ENCODE data around the gene SPDYE3. TPM values are rescaled to one million over a fixed set of nuclear protein-coding genes. Genes with fewer than 3 reads are reported as not detected.
"Not testable (repeated sequence)": the region's sequence is repeated elsewhere in the genome, so short reads cannot be mapped to it uniquely, and the experiment has no call there.

The SPDYE3 gene
- total and polyA plus RNA-seq, 2 of the 4 experiments (the other 2 are of a cell fraction) = not detected

- Histone ChIP-seq H2BK5ac (ENCODE audit: low read depth, low read length, poor library complexity, severe bottlenecking) (no peak overlapping the region), H3K27me3 (ENCODE audit: control insufficient read depth, insufficient read depth, low read length) (no peaks in the 10 kb centered on the region), H3K23ac (ENCODE audit: low read depth, low read length) (no peak overlapping the region), H3K9me1 (ENCODE audit: insufficient read depth, low read length) (no peaks in the 10 kb centered on the region), H3K79me1 (ENCODE audit: low read depth in 1 of 2, low read length in 2 of 2) (peaks cover 0 to 6% of the 10 kb centered on the region in 2 experiments; a peak in 2 of 4 replicates), H3K4me3 (ENCODE audit: insufficient read depth, low read depth, low read length) (no peak overlapping the region), H2BK20ac (ENCODE audit: low read depth, low read length) (no peak overlapping the region), H2AK9ac (replicated peaks; ENCODE audit: low read depth, low read length, poor library complexity) (no peak overlapping the region), H3K56ac (ENCODE audit: extremely low read depth, insufficient read depth, low read length) (no peak overlapping the region), H2BK15ac (ENCODE audit: low read depth, low read length) (no peak overlapping the region), H3K14ac (replicated peaks; ENCODE audit: low read depth, low read length) (no peak overlapping the region), H3K18ac (ENCODE audit: low read depth, low read length) (no peak overlapping the region), H3K4me2 (ENCODE audit: low read depth, low read length) (no peak overlapping the region), H3K9ac (ENCODE audit: low read depth, low read length) (no peak overlapping the region), H3K4me1 (ENCODE audit: control insufficient read depth, insufficient read depth, low read length) (no peaks in the 10 kb centered on the region), H3K27ac (ENCODE audit: insufficient read depth, low read length) (no peak overlapping the region), H2BK120ac (ENCODE audit: low read depth, low read length) (no peak overlapping the region), H3K9me3 (ENCODE audit: control insufficient read depth, insufficient read depth, low read length) (no peaks in the 10 kb centered on the region), H4K20me1 (ENCODE audit: insufficient read depth, low read length) (0 out of 2 replicates have a peak, but pooled peaks cover 4% of the 10 kb centered on the region), H4K8ac (ENCODE audit: low read depth in 2 of 2, low read length in 2 of 2) (no peak overlapping the region), H4K91ac (ENCODE audit: insufficient read depth, low read depth, low read length) (no peak overlapping the region), H2AFZ (replicated peaks; ENCODE audit: low read length, poor library complexity) (no peak overlapping the region), H3K4ac (ENCODE audit: low read depth, low read length) (no peak overlapping the region), H2AK5ac (ENCODE audit: low read depth, low read length) (no peak overlapping the region), H4K5ac (ENCODE audit: low read depth, low read length) (no peak overlapping the region), H3K36me3 (ENCODE audit: control insufficient read depth, insufficient read depth, low read length) (no peaks in the 10 kb centered on the region)
- DNase-seq = no peak
- in situ Hi-C loops (cut with MboI; ENCODE audit: low sequenced_read_pairs) (no loop called here), intact Hi-C loops (cut with micrococcal nuclease) (no loop called here), dilution Hi-C loops (cut with HindIII; ENCODE audit: low sequenced_read_pairs, unreplicated experiment) (no loop called here)
- WGBS, 2 experiments (ENCODE audit: extremely low coverage in 2 of 2, insufficient read length in 1 of 2) = no CpG with 5 or more reads among the region's 1 CpG
- no peak for TF ChIP-seq RFX5 (IDR thresholded peaks at IDR 0.05; ENCODE audit: low read depth, low read length)
- ChIA-PET CTCF (no interaction called here), POLR2A (ENCODE audit: unreplicated experiment) (no interaction called here)
- no TSS peak for BruUV-seq (replicated peaks)
- no peak for ATAC-seq (ENCODE audit: low read depth)
Observed at GRCh38 chr7:100275120-100275519, 32.4 kb upstream of the SPDYE3 start.

- CTCF ChIA-PET = not testable (repeated sequence)
Observed at GRCh38 chr7:100276126-100276525, 31.4 kb upstream of the SPDYE3 start.

More at GRCh38 chr7:100276126-100276525, 31.4 kb upstream of the SPDYE3 start:
- H3K9me3 ChIP-seq (ENCODE audit: control insufficient read depth, insufficient read depth, low read length); H3K4me2 ChIP-seq (ENCODE audit: low read depth, low read length); H3K4me3 ChIP-seq (ENCODE audit: insufficient read depth, low read depth, low read length); H3K36me3 ChIP-seq (ENCODE audit: control insufficient read depth, insufficient read depth, low read length); in situ Hi-C loops (cut with MboI; ENCODE audit: low sequenced_read_pairs); H3K23ac ChIP-seq (ENCODE audit: low read depth, low read length); H3K79me1 ChIP-seq (ENCODE audit: low read depth in 1 of 2, low read length in 2 of 2); H2AK5ac ChIP-seq (ENCODE audit: low read depth, low read length); H3K9me1 ChIP-seq (ENCODE audit: insufficient read depth, low read length); H3K27me3 ChIP-seq (ENCODE audit: control insufficient read depth, insufficient read depth, low read length); DNase-seq; H3K27ac ChIP-seq (ENCODE audit: insufficient read depth, low read length); ATAC-seq (ENCODE audit: low read depth); H4K20me1 ChIP-seq (ENCODE audit: insufficient read depth, low read length); dilution Hi-C loops (cut with HindIII; ENCODE audit: low sequenced_read_pairs, unreplicated experiment); H3K18ac ChIP-seq (ENCODE audit: low read depth, low read length); H2BK5ac ChIP-seq (ENCODE audit: low read depth, low read length, poor library complexity, severe bottlenecking); intact Hi-C loops (cut with micrococcal nuclease); H2BK120ac ChIP-seq (ENCODE audit: low read depth, low read length); H3K4ac ChIP-seq (ENCODE audit: low read depth, low read length); H2AFZ ChIP-seq (replicated peaks; ENCODE audit: low read length, poor library complexity); H3K4me1 ChIP-seq (ENCODE audit: control insufficient read depth, insufficient read depth, low read length); H3K9ac ChIP-seq (ENCODE audit: low read depth, low read length); H2AK9ac ChIP-seq (replicated peaks; ENCODE audit: low read depth, low read length, poor library complexity); H4K8ac ChIP-seq (ENCODE audit: low read depth in 2 of 2, low read length in 2 of 2); H4K5ac ChIP-seq (ENCODE audit: low read depth, low read length); H2BK15ac ChIP-seq (ENCODE audit: low read depth, low read length); H2BK20ac ChIP-seq (ENCODE audit: low read depth, low read length); POLR2A ChIA-PET (ENCODE audit: unreplicated experiment); H3K14ac ChIP-seq (replicated peaks; ENCODE audit: low read depth, low read length); H4K91ac ChIP-seq (ENCODE audit: insufficient read depth, low read depth, low read length); BruUV-seq (replicated peaks); H3K56ac ChIP-seq (ENCODE audit: extremely low read depth, insufficient read depth, low read length): not testable (repeated sequence)
- whole genome bisulfite sequencing, 2 experiments (ENCODE audit: extremely low coverage in 2 of 2, insufficient read length in 1 of 2) = 100% methylated on average over 3 of the region's 6 CpGs; no CpG with 5 or more reads in 1 of the 2 experiments
